CD14-positive monocyte (primary cell): ENCODE results near the gene CCNH. TPM values are rescaled to one million over a fixed set of nuclear protein-coding genes. Genes with fewer than 3 reads are reported as not detected.
A peak's percentile ranks its signal among the peaks of the same experiment; 100 is the strongest.

Source experiments
- DNase-seq, 3 donors: peaks; one replicate each; pipeline ENCODE4 v3.0.0-alpha.2; 2011 to 2022
- H2AFZ ChIP-seq: 2 replicates; pipeline ENCODE4 v1.6.0; 2012; ENCODE audit warnings: mild to moderate bottlenecking, low read depth, low read length, inconsistent platforms; ENCODE audit not compliant: insufficient read depth, poor library complexity, severe bottlenecking
- H3K27ac ChIP-seq, 2 donors: 1 replicate in 1 of 2; 2 replicates in 1 of 2; pipeline ENCODE4 v1.5.1; 2012 to 2013; ENCODE audit warnings: low read length in 2 of 2, control low read depth in 1 of 2, inconsistent platforms in 1 of 2, low read depth in 1 of 2, mild to moderate bottlenecking in 1 of 2
- H3K27me3 ChIP-seq, 2 donors: one replicate each; pipeline versions ENCODE4 v1.6.0 to v1.6.1; 2011 to 2013; ENCODE audit warnings: low read length in 2 of 2; ENCODE audit not compliant: control insufficient read depth in 2 of 2, insufficient read depth in 2 of 2
- H3K36me3 ChIP-seq, 2 donors: replicated peaks in 1 of 2; 1 replicate in 1 of 2; 2 replicates in 1 of 2; pipeline versions ENCODE4 v1.5.1 to v1.6.1; 2012 to 2013; ENCODE audit warnings: low read length in 2 of 2, control low read depth in 1 of 2, inconsistent platforms in 1 of 2, mild to moderate bottlenecking in 1 of 2; ENCODE audit not compliant: insufficient read depth in 2 of 2, control insufficient read depth in 1 of 2
- H3K4me1 ChIP-seq, 2 donors: 1 replicate in 1 of 2; 2 replicates in 1 of 2; pipeline versions ENCODE4 v1.5.1 to v1.6.1; 2012 to 2013; ENCODE audit warnings: low read length in 2 of 2, control low read depth in 1 of 2, inconsistent platforms in 1 of 2, mild to moderate bottlenecking in 1 of 2, moderate library complexity in 1 of 2; ENCODE audit not compliant: insufficient read depth in 2 of 2, control insufficient read depth in 1 of 2
- H3K4me2 ChIP-seq: replicated peaks from 2 replicates; pipeline ENCODE3; 2012; ENCODE audit warnings: low read length, moderate library complexity, mild to moderate bottlenecking; ENCODE audit not compliant: poor library complexity, severe bottlenecking; ENCODE audit errors: extremely low read depth
- H3K4me3 ChIP-seq, 3 experiments: fragments of 200-600 bp in 1 of 3; sonication (generic) in 1 of 3; replicated peaks in 1 of 3; 1 replicate in 2 of 3; 2 replicates in 1 of 3; pipeline ENCODE4 v1.5.1; 2011 to 2013; ENCODE audit warnings: low read length in 3 of 3, mild to moderate bottlenecking in 3 of 3, control low read depth in 2 of 3, low read depth in 2 of 3, inconsistent platforms in 1 of 3, moderate library complexity in 1 of 3
- H3K79me2 ChIP-seq: 2 replicates; pipeline ENCODE4 v1.6.0; 2012; ENCODE audit warnings: mild to moderate bottlenecking, control low read depth, inconsistent platforms, low read length, moderate library complexity; ENCODE audit not compliant: insufficient read depth
- H3K9ac ChIP-seq: 2 replicates; pipeline ENCODE4 v1.6.0; 2017; ENCODE audit warnings: low read length, mild to moderate bottlenecking; ENCODE audit not compliant: insufficient read depth, poor library complexity, severe bottlenecking
- H3K9me3 ChIP-seq, 2 donors: replicated peaks in 1 of 2; 1 replicate in 1 of 2; 2 replicates in 1 of 2; pipeline versions ENCODE4 v1.5.1 to v1.6.1; 2012 to 2013; ENCODE audit warnings: low read length in 2 of 2, control low read depth in 1 of 2; ENCODE audit not compliant: control insufficient read depth in 1 of 2, insufficient read depth in 1 of 2
- H4K20me1 ChIP-seq: 2 replicates; pipeline ENCODE4 v1.6.0; 2012; ENCODE audit warnings: mild to moderate bottlenecking, low read length, control low read depth, moderate library complexity; ENCODE audit not compliant: insufficient read depth
- H3K27ac Mint-ChIP-seq, 7 donors: one replicate each; pipeline ENCODE4 v1.8.0; 2020; ENCODE audit warnings: mild to moderate bottlenecking in 7 of 7, mixed read lengths in 7 of 7, moderate library complexity in 6 of 7, inconsistent platforms in 2 of 7
- H3K27me3 Mint-ChIP-seq, 3 donors: one replicate each; pipeline ENCODE4 v1.8.0; 2021 to 2022; ENCODE audit warnings: low read depth in 3 of 3, mild to moderate bottlenecking in 3 of 3, mixed read lengths in 3 of 3, moderate library complexity in 3 of 3, inconsistent platforms in 1 of 3
- H3K36me3 Mint-ChIP-seq, 2 donors: one replicate each; pipeline ENCODE4 v1.8.0; 2020; ENCODE audit warnings: mixed read lengths in 2 of 2, inconsistent platforms in 1 of 2, mild to moderate bottlenecking in 1 of 2
- H3K4me1 Mint-ChIP-seq: one replicate; pipeline ENCODE4 v1.8.0; 2020; ENCODE audit warnings: mild to moderate bottlenecking, mixed read lengths
- H3K4me3 Mint-ChIP-seq, 2 donors: one replicate each; pipeline ENCODE4 v1.8.0; 2020; ENCODE audit warnings: mild to moderate bottlenecking in 2 of 2, mixed read lengths in 2 of 2, moderate library complexity in 1 of 2
- H3K9me3 Mint-ChIP-seq, 7 donors: one replicate each; pipeline ENCODE4 v1.8.0; 2020 to 2022; ENCODE audit warnings: mixed read lengths in 7 of 7, mild to moderate bottlenecking in 6 of 7, moderate library complexity in 6 of 7, inconsistent platforms in 2 of 7
- WGBS: methylation state at CpG from one replicate; pipeline ENCODE4 v1.1.5; 2013; ENCODE audit warnings: missing lambda C conversion rate; ENCODE audit not compliant: insufficient coverage; 5-methylcytosine and 5-hydroxymethylcytosine counted together
- intact Hi-C, 2 donors: fragments of 100-400 bp; cut with micrococcal nuclease; formaldehyde crosslinking; loops; one replicate each; pipeline versions ENCODE4 v1.15.0 to v1.15.1; 2023
- polyA plus RNA-seq, 3 donors: library from polyadenylated mRNA; depleted of rRNA in 1 of 3; unstranded in 2 of 3; stranded (reverse) in 1 of 3; fragments of 300-500 nt in 2 of 3; fragments of >200 nt in 1 of 3; fragmentation: Illumina TruSeq in 2 of 3; gene quantifications; 1 replicate in 2 of 3; 2 replicates in 1 of 3; pipeline ENCODE4 v1.2.3, GENCODE V29; 2012 to 2021
- TF ChIP-seq, protein P1 (sequence below): fragments of 200-600 bp; IDR thresholded peaks from one replicate; pipeline ENCODE4 v1.8.0; 2022; ENCODE audit warnings: antibody characterized with exemption, mild to moderate bottlenecking

The CCNH gene
- polyA plus RNA-seq, 3 donors, result 60.3 to 64.0 (median 62.1) TPM

DNA sequence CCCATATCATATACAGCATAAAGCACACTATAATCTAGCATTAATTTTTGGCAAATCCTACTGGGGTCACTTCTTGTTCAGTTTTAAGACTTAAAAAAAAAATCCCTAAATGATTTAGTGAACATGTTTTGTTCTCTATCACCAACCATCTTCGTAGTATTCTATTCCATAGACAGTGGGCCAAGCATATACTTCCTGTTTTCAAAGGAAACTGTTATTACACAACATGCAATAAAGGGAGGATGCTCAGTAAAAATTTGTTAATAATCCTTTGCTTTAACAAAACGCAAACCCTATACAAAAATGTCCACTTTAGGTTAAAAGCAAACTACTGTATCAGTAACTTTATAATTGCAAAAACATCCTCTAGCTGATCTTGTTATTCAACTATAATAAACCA lies 13.0 kb downstream of the CCNH start:
- peaks cover 0 to 1% (median 0%) of the 10 kb centered on the region in 3 donors for H3K27me3 Mint-ChIP-seq
- peaks cover 18 to 30% of the 10 kb centered on the region in 2 donors for H3K4me1 ChIP-seq
- H3K4me3 Mint-ChIP-seq, result peak overlapping the region in 1 of 2 donors; percentile 7
- H3K9me3 ChIP-seq, result no peaks in the 10 kb centered on the region
- H3K4me3 ChIP-seq, result peak overlapping the region in 1 of 3 experiments; percentile 43
- H4K20me1 ChIP-seq, result peaks cover 67% of the 10 kb centered on the region
- peaks cover 77 to 89% of the 10 kb centered on the region in 2 donors for H3K36me3 ChIP-seq
- peaks cover 64% of the 10 kb centered on the region for H3K79me2 ChIP-seq
- H3K27ac Mint-ChIP-seq, result peak overlapping the region; percentile 63 to 89 (median 80)
- H3K9me3 Mint-ChIP-seq, result no peaks in the 10 kb centered on the region
- peak; percentile 35 to 70 (median 49) for DNase-seq
- no peak overlapping the region for H2AFZ ChIP-seq
- TF ChIP-seq, protein P1, sequence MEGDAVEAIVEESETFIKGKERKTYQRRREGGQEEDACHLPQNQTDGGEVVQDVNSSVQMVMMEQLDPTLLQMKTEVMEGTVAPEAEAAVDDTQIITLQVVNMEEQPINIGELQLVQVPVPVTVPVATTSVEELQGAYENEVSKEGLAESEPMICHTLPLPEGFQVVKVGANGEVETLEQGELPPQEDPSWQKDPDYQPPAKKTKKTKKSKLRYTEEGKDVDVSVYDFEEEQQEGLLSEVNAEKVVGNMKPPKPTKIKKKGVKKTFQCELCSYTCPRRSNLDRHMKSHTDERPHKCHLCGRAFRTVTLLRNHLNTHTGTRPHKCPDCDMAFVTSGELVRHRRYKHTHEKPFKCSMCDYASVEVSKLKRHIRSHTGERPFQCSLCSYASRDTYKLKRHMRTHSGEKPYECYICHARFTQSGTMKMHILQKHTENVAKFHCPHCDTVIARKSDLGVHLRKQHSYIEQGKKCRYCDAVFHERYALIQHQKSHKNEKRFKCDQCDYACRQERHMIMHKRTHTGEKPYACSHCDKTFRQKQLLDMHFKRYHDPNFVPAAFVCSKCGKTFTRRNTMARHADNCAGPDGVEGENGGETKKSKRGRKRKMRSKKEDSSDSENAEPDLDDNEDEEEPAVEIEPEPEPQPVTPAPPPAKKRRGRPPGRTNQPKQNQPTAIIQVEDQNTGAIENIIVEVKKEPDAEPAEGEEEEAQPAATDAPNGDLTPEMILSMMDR, result no peak
- no CpG with 5 or more reads among the region's 2 CpGs for WGBS
- H3K27ac ChIP-seq, result peak overlapping the region in 1 of 2 donors; percentile 52
- H3K27me3 ChIP-seq, result no peaks in the 10 kb centered on the region
- peak overlapping the region; percentile 53 for H3K4me2 ChIP-seq
- no peak overlapping the region for H3K9ac ChIP-seq
- intact Hi-C loops, result no loop called here
- H3K4me1 Mint-ChIP-seq, result peaks cover 34% of the 10 kb centered on the region
- H3K36me3 Mint-ChIP-seq, result peaks cover 63 to 81% of the 10 kb centered on the region in 2 donors

DNA sequence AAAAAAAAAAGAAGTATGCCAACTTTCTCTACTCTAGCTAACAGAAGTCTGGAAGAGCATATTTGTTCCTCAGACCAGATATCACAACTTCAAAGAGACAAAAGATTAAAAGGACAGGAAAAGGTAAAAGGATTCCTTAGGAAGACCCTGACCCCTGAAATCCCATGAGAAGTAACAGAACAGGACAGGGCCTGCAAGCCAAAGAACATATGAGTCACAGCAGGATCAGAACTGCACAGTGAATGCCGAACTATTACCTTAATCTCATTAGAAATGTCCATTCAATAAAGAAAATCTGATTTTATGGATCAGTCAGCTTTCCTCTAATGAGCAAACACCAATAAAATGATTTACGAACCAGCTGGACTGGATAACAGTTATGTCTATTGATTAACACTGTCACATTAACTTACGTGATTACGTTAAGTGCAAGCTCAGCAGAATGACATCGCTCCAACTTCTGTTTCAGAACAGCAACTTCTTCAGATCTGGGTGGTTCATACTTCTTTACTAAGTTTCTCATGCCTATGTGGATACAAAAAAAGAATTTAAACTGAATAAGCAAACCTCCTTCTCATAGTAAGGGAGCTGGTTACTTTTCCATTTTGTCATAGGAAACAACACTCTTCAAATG lies 13.6 kb downstream of the CCNH start:
- H3K9me3 Mint-ChIP-seq, result no peaks in the 10 kb centered on the region

More for the DNA sequence above, 13.6 kb downstream of the CCNH start:
- no peaks in the 10 kb centered on the region for H3K9me3 ChIP-seq
- no peak overlapping the region for H2AFZ ChIP-seq
- DNase-seq, result no peak
- peaks cover 62 to 80% of the 10 kb centered on the region in 2 donors for H3K36me3 Mint-ChIP-seq
- no peak overlapping the region for H3K9ac ChIP-seq
- TF ChIP-seq, protein P1, result no peak
- peaks cover 58% of the 10 kb centered on the region for H3K79me2 ChIP-seq
- H3K4me1 Mint-ChIP-seq, result peaks cover 36% of the 10 kb centered on the region
- peaks cover 0 to 1% (median 0%) of the 10 kb centered on the region in 3 donors for H3K27me3 Mint-ChIP-seq
- peak overlapping the region; percentile 53 for H3K4me2 ChIP-seq
- WGBS, result 89% methylated on average over 1 of the region's 5 CpGs
- H3K36me3 ChIP-seq, result peaks cover 77 to 89% of the 10 kb centered on the region in 2 donors
- peak overlapping the region in 1 of 3 experiments; percentile 43 for H3K4me3 ChIP-seq
- intact Hi-C loops, result no loop called here
- H3K27me3 ChIP-seq, result no peaks in the 10 kb centered on the region
- H3K27ac Mint-ChIP-seq, result peak overlapping the region; percentile 71 to 89 (median 81)
- H3K4me1 ChIP-seq, result peaks cover 18 to 30% of the 10 kb centered on the region in 2 donors
- H4K20me1 ChIP-seq, result peaks cover 68% of the 10 kb centered on the region
- H3K4me3 Mint-ChIP-seq, result no peak overlapping the region
- H3K27ac ChIP-seq, result peak overlapping the region in 1 of 2 donors; percentile 52
